ENCODE results near the gene TBC1D9B. TPM values are rescaled to one million over a fixed set of nuclear protein-coding genes. Genes with fewer than 3 reads are reported as not detected.

The TBC1D9B gene
- polyA plus RNA-seq, result 83.0 TPM
- long read RNA-seq, donor 1, full-length matches to known transcripts, result 5 of 5 reads
- long read RNA-seq, donor 1, partial matches to known transcripts, result 0 of 5 reads
- long read RNA-seq, donor 1, other reads (novel, unspliced or antisense), result 0 of 5 reads
- long read RNA-seq, donor 2, full-length matches to known transcripts, result 10 of 21 reads
- long read RNA-seq, donor 2, partial matches to known transcripts, result 11 of 21 reads
- long read RNA-seq, donor 2, other reads (novel, unspliced or antisense), result 0 of 21 reads
- long read RNA-seq, donor 3, full-length matches to known transcripts, result 16 of 30 reads
- long read RNA-seq, donor 3, partial matches to known transcripts, result 14 of 30 reads
- long read RNA-seq, donor 3, other reads (novel, unspliced or antisense), result 0 of 30 reads
- long read RNA-seq, donor 4, partial matches to known transcripts, result 0 of 1 reads
- long read RNA-seq, donor 4, other reads (novel, unspliced or antisense), result 0 of 1 reads
- long read RNA-seq, donor 5, full-length matches to known transcripts, result 3 of 3 reads
- long read RNA-seq, donor 5, partial matches to known transcripts, result 0 of 3 reads
- long read RNA-seq, donor 5, other reads (novel, unspliced or antisense), result 0 of 3 reads
- long read RNA-seq, donor 6, full-length matches to known transcripts, result 6 of 50 reads
- long read RNA-seq, donor 6, partial matches to known transcripts, result 44 of 50 reads
- long read RNA-seq, donor 6, other reads (novel, unspliced or antisense), result 0 of 50 reads
- long read RNA-seq, donor 7, full-length matches to known transcripts, result 2 of 7 reads
- long read RNA-seq, donor 7, partial matches to known transcripts, result 5 of 7 reads
- long read RNA-seq, donor 7, other reads (novel, unspliced or antisense), result 0 of 7 reads
- long read RNA-seq, donor 8, full-length matches to known transcripts, result 6 of 18 reads
- long read RNA-seq, donor 8, partial matches to known transcripts, result 12 of 18 reads
- long read RNA-seq, donor 8, other reads (novel, unspliced or antisense), result 0 of 18 reads
- long read RNA-seq, donor 9, full-length matches to known transcripts, result 6 of 11 reads
- long read RNA-seq, donor 9, partial matches to known transcripts, result 5 of 11 reads
- long read RNA-seq, donor 9, other reads (novel, unspliced or antisense), result 0 of 11 reads
- long read RNA-seq, donor 10, full-length matches to known transcripts, result 5 of 11 reads
- long read RNA-seq, donor 10, partial matches to known transcripts, result 6 of 11 reads
- long read RNA-seq, donor 10, other reads (novel, unspliced or antisense), result 0 of 11 reads
- long read RNA-seq, donor 11, full-length matches to known transcripts, result 7 of 21 reads
- long read RNA-seq, donor 11, partial matches to known transcripts, result 14 of 21 reads
- long read RNA-seq, donor 11, other reads (novel, unspliced or antisense), result 0 of 21 reads

GRCh38 chr5:179907556-179908324 is at the start of gene TBC1D9B:
TBC1D9B (minus strand) TSS chr5:179907897; CDS start chr5:179907821, 76 bp downstream.
- H3K9me3 ChIP-seq (ENCODE audit: control insufficient read depth, low read depth, low read length), result no peaks in the 10 kb centered on the region

GRCh38 chr5:179955630-179956029 is 47.9 kb upstream of the TBC1D9B start:
- Histone ChIP-seq H3K9me3 (ENCODE audit: control insufficient read depth, low read depth, low read length) (no peaks in the 10 kb centered on the region), H3K27ac (ENCODE audit: low read length) (no peak overlapping the region), H3K4me3 (ENCODE audit: low read length) (no peak overlapping the region), H3K27me3 (ENCODE audit: control insufficient read depth, insufficient read depth, low read length) (no peaks in the 10 kb centered on the region), H3K4me1 (ENCODE audit: control insufficient read depth, insufficient read depth, low read length) (no peaks in the 10 kb centered on the region), H3K36me3 (ENCODE audit: control insufficient read depth, insufficient read depth, low read length) (peaks cover 9% of the 10 kb centered on the region)
- WGBS (ENCODE audit: insufficient coverage, low lambda C conversion rate), result 100% methylated on average over 1 of the region's 2 CpGs
- no peak for DNase-seq

More at GRCh38 chr5:179907556-179908324, at the start of gene TBC1D9B:
- Histone ChIP-seq H3K4me1 (ENCODE audit: control insufficient read depth, insufficient read depth, low read length) (peaks cover 8% of the 10 kb centered on the region), H3K27ac (ENCODE audit: low read length) (no peak within 1 kb of the TSS), H3K4me3 (ENCODE audit: low read length) (peak within 1 kb of the TSS; percentile 71), H3K27me3 (ENCODE audit: control insufficient read depth, insufficient read depth, low read length) (no peaks in the 10 kb centered on the region), H3K36me3 (ENCODE audit: control insufficient read depth, insufficient read depth, low read length) (peaks cover 24% of the 10 kb centered on the region)
- WGBS (ENCODE audit: insufficient coverage, low lambda C conversion rate), result no CpG with 5 or more reads among the region's 105 CpGs
- DNase-seq, result peak; percentile 45 to 79

GRCh38 chr5:179955062-179955461 is 47.4 kb upstream of the TBC1D9B start:
- WGBS (ENCODE audit: insufficient coverage, low lambda C conversion rate), result no CpG with 5 or more reads among the region's 6 CpGs
- Histone ChIP-seq H3K4me1 (ENCODE audit: control insufficient read depth, insufficient read depth, low read length) (no peaks in the 10 kb centered on the region), H3K9me3 (ENCODE audit: control insufficient read depth, low read depth, low read length) (no peaks in the 10 kb centered on the region), H3K27ac (ENCODE audit: low read length) (no peak overlapping the region), H3K36me3 (ENCODE audit: control insufficient read depth, insufficient read depth, low read length) (peaks cover 9% of the 10 kb centered on the region), H3K4me3 (ENCODE audit: low read length) (no peak overlapping the region), H3K27me3 (ENCODE audit: control insufficient read depth, insufficient read depth, low read length) (no peaks in the 10 kb centered on the region)
- DNase-seq, result no peak

DNA sequence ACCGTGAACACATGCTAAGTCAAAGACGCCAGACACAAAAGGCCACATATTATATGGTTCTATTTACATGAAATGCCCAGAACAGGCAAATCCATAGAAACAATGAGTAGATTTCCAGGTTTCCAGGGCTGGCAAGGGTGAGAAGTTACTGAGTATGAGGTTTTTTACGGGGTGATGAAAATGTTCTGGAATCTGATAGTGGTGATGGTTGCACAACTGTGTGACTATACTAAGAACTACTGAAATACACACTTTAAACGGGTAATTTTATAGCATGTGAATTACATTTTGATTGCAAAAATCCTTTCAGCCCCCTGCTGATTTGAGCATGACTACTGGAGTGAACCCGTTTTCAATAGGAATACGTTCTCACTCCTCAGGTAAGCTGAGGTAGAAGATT is 46.7 kb upstream of the TBC1D9B start:
- DNase-seq, result no peak
- no peaks in the 10 kb centered on the region for H3K27me3 ChIP-seq (ENCODE audit: control insufficient read depth, insufficient read depth, low read length)
- WGBS (ENCODE audit: insufficient coverage, low lambda C conversion rate), result no CpG with 5 or more reads among the region's 6 CpGs
- no peaks in the 10 kb centered on the region for H3K9me3 ChIP-seq (ENCODE audit: control insufficient read depth, low read depth, low read length)
- peaks cover 9% of the 10 kb centered on the region for H3K36me3 ChIP-seq (ENCODE audit: control insufficient read depth, insufficient read depth, low read length)
- H3K27ac ChIP-seq (ENCODE audit: low read length), result no peak overlapping the region
- no peaks in the 10 kb centered on the region for H3K4me1 ChIP-seq (ENCODE audit: control insufficient read depth, insufficient read depth, low read length)
- no peak overlapping the region for H3K4me3 ChIP-seq (ENCODE audit: low read length)

DNA sequence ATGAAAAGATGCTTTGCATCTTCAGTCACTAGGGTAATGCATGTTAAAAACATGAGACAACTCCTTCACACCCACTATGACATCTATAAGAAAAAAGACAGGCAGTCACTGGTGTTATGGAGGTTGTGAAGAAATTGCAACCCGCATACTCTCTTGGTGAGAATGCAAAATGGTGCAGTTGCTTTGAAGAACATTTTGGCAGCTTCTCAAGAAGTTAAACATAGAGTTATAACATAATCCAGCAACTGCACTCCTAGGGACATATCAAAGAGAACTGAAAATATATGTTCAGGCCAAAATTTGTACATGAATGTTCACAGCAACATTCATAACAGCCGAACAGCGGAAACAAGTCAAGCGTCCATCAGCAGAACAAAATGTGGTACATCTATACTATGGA is 46.3 kb upstream of the TBC1D9B start:
- no peak for DNase-seq
- Histone ChIP-seq H3K27ac (ENCODE audit: low read length) (no peak overlapping the region), H3K4me3 (ENCODE audit: low read length) (no peak overlapping the region), H3K4me1 (ENCODE audit: control insufficient read depth, insufficient read depth, low read length) (no peaks in the 10 kb centered on the region), H3K27me3 (ENCODE audit: control insufficient read depth, insufficient read depth, low read length) (no peaks in the 10 kb centered on the region), H3K36me3 (ENCODE audit: control insufficient read depth, insufficient read depth, low read length) (peaks cover 9% of the 10 kb centered on the region), H3K9me3 (ENCODE audit: control insufficient read depth, low read depth, low read length) (no peaks in the 10 kb centered on the region)
- no CpG with 5 or more reads among the region's 4 CpGs for WGBS (ENCODE audit: insufficient coverage, low lambda C conversion rate)

DNA sequence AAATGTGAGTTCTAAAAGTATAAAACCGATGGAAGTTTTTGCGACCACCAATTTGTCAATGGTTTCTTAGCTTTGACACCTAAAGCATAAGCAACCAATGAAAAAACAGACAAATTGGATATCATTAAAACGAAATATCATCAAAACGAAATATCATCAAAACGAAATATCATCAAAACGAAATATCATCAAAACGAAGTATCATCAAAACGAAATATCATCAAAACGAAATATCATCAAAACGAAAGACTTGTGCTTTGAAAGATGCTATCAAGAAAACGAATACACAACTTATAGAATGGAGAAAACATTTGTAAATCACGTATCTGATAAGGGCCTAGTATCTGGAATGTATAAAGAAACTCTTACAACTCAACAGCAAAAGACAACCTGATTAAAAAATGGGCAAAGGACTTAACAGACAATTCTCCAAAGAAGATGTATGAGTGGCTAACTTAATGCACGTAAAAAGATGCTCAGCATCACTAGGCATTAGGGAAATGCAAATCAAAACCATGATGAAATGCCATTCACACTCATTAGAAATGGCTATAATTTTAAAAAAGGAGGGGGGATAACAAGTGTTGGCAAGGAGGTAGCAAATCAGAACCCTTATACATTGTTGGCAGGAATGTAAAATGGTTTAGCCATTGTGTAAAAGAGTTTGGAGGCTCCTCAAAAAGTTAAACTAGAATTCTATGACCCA is 29.4 kb upstream of the TBC1D9B start:
- DNase-seq, result no peak
- H3K27ac ChIP-seq (ENCODE audit: low read length), result no peak overlapping the region
- H3K4me1 ChIP-seq (ENCODE audit: control insufficient read depth, insufficient read depth, low read length), result no peaks in the 10 kb centered on the region
- no peaks in the 10 kb centered on the region for H3K27me3 ChIP-seq (ENCODE audit: control insufficient read depth, insufficient read depth, low read length)
- H3K9me3 ChIP-seq (ENCODE audit: control insufficient read depth, low read depth, low read length), result no peaks in the 10 kb centered on the region
- H3K4me3 ChIP-seq (ENCODE audit: low read length), result no peak overlapping the region
- WGBS (ENCODE audit: insufficient coverage, low lambda C conversion rate), result 93% methylated on average over 13 of the region's 13 CpGs
- no peaks in the 10 kb centered on the region for H3K36me3 ChIP-seq (ENCODE audit: control insufficient read depth, insufficient read depth, low read length)

GRCh38 chr5:179930788-179931473 is 23.2 kb upstream of the TBC1D9B start:
- no peak for DNase-seq
- no peaks in the 10 kb centered on the region for H3K4me1 ChIP-seq (ENCODE audit: control insufficient read depth, insufficient read depth, low read length)
- no peak overlapping the region for H3K27ac ChIP-seq (ENCODE audit: low read length)
- H3K36me3 ChIP-seq (ENCODE audit: control insufficient read depth, insufficient read depth, low read length), result no peaks in the 10 kb centered on the region
- no peaks in the 10 kb centered on the region for H3K9me3 ChIP-seq (ENCODE audit: control insufficient read depth, low read depth, low read length)
- H3K4me3 ChIP-seq (ENCODE audit: low read length), result no peak overlapping the region
- H3K27me3 ChIP-seq (ENCODE audit: control insufficient read depth, insufficient read depth, low read length), result no peaks in the 10 kb centered on the region
- no CpG with 5 or more reads among the region's 8 CpGs for WGBS (ENCODE audit: insufficient coverage, low lambda C conversion rate)

DNA sequence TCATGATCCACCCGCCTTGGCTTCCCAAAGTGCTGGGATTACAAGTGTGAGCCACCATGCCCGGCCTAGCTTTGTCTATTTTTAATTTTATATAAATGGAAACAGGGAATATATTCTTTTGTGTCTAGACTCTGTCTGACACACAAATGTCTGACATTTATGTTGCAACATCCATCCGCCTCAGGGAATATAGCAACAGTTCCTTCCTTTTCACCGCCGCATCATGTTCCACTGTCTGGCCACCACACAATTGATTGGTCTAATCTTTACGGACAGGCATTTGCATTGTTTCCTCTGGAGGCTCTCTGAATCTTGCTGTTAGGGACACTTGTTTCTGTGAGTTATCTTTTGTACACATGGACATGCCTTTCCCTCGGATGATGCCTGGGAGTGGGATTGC is 20.1 kb upstream of the TBC1D9B start:
- Histone ChIP-seq H3K36me3 (ENCODE audit: control insufficient read depth, insufficient read depth, low read length) (no peaks in the 10 kb centered on the region), H3K27ac (ENCODE audit: low read length) (no peak overlapping the region), H3K4me1 (ENCODE audit: control insufficient read depth, insufficient read depth, low read length) (no peaks in the 10 kb centered on the region), H3K27me3 (ENCODE audit: control insufficient read depth, insufficient read depth, low read length) (no peaks in the 10 kb centered on the region), H3K4me3 (ENCODE audit: low read length) (no peak overlapping the region), H3K9me3 (ENCODE audit: control insufficient read depth, low read depth, low read length) (no peaks in the 10 kb centered on the region)
- DNase-seq, result no peak
- no CpG with 5 or more reads among the region's 7 CpGs for whole genome bisulfite sequencing (ENCODE audit: insufficient coverage, low lambda C conversion rate)

GRCh38 chr5:179926657-179927056 is 19.0 kb upstream of the TBC1D9B start:
- no peak for DNase-seq
- Histone ChIP-seq H3K27me3 (ENCODE audit: control insufficient read depth, insufficient read depth, low read length) (no peaks in the 10 kb centered on the region), H3K4me3 (ENCODE audit: low read length) (no peak overlapping the region), H3K36me3 (ENCODE audit: control insufficient read depth, insufficient read depth, low read length) (no peaks in the 10 kb centered on the region), H3K4me1 (ENCODE audit: control insufficient read depth, insufficient read depth, low read length) (no peaks in the 10 kb centered on the region), H3K27ac (ENCODE audit: low read length) (no peak overlapping the region), H3K9me3 (ENCODE audit: control insufficient read depth, low read depth, low read length) (no peaks in the 10 kb centered on the region)
- WGBS (ENCODE audit: insufficient coverage, low lambda C conversion rate), result no CpG with 5 or more reads among the region's 8 CpGs
